ENCODE measurements around the gene TLX2. TPM values are rescaled to one million over a fixed set of nuclear protein-coding genes. Genes with fewer than 3 reads are reported as not detected.

The TLX2 gene
- total RNA-seq, 6 donors from 2014 or later: 0.26 to 2.6 TPM; not detected in 4

- Histone ChIP-seq H3K9me3 (no peaks in the 10 kb centered on the region), H3K36me3 (peaks cover 0 to 19% (median 6%) of the 10 kb centered on the region in 4 donors), H3K27me3 (no peaks in the 10 kb centered on the region), H3K27ac (no peak overlapping the region), H3K4me1 (peaks cover 16 to 25% (median 18%) of the 10 kb centered on the region in 4 donors), H3K4me3 (no peak overlapping the region)
- DNase-seq: no peak
- WGBS, 2 donors: 86 to 92% methylated on average over 4 of the region's 4 CpGs
- no peak for TF ChIP-seq POLR2A (IDR thresholded peaks at IDR 0.05)
- no peak for TF ChIP-seq EP300 (IDR thresholded peaks at IDR 0.05)
- no peak for TF ChIP-seq CTCF (IDR thresholded peaks at IDR 0.05)
- no peak for TF ChIP-seq POLR2AphosphoS5 (IDR thresholded peaks at IDR 0.05)
- ATAC-seq (ENCODE audit: low FRiP score in 2 of 2): no peak
Observed at GRCh38 chr2:74533464-74533863, 19.2 kb downstream of the TLX2 start.

- TF ChIP-seq CTCF (IDR thresholded peaks at IDR 0.05) (no peak), EP300 (IDR thresholded peaks at IDR 0.05) (no peak), POLR2A (IDR thresholded peaks at IDR 0.05) (no peak), POLR2AphosphoS5 (IDR thresholded peaks at IDR 0.05) (no peak)
Observed at GRCh38 chr2:74534411-74534810, 20.2 kb downstream of the TLX2 start.

GRCh38 chr2:74535440-74535965 is 21.3 kb downstream of the TLX2 start:
- Histone ChIP-seq H3K4me3 (no peak overlapping the region), H3K9me3 (no peaks in the 10 kb centered on the region), H3K27me3 (no peaks in the 10 kb centered on the region), H3K27ac (no peak overlapping the region), H3K36me3 (peaks cover 0 to 19% (median 6%) of the 10 kb centered on the region in 4 donors), H3K4me1 (peaks cover 11 to 18% (median 12%) of the 10 kb centered on the region in 4 donors)
- TF ChIP-seq POLR2A (IDR thresholded peaks at IDR 0.05): no peak
- no peak for TF ChIP-seq POLR2AphosphoS5 (IDR thresholded peaks at IDR 0.05)
- TF ChIP-seq CTCF (IDR thresholded peaks at IDR 0.05): no peak
- TF ChIP-seq EP300 (IDR thresholded peaks at IDR 0.05): no peak
- ATAC-seq (ENCODE audit: low FRiP score in 2 of 2): no peak
- no peak for DNase-seq
- 90 to 94% methylated on average over 9 to 10 of the region's 10 CpGs for WGBS, 2 donors

More at GRCh38 chr2:74534411-74534810, 20.2 kb downstream of the TLX2 start:
- ATAC-seq (ENCODE audit: low FRiP score in 2 of 2) (no peak), DNase-seq (no peak)
- 79% methylated on average over 12 of the region's 12 CpGs; no CpG with 5 or more reads in 1 of the 2 donors for WGBS, 2 donors
- H3K4me3 ChIP-seq: no peak overlapping the region
- H3K36me3 ChIP-seq: peaks cover 0 to 19% (median 6%) of the 10 kb centered on the region in 4 donors
- peaks cover 11 to 19% (median 13%) of the 10 kb centered on the region in 4 donors for H3K4me1 ChIP-seq
- no peaks in the 10 kb centered on the region for H3K9me3 ChIP-seq
- no peaks in the 10 kb centered on the region for H3K27me3 ChIP-seq
- H3K27ac ChIP-seq: no peak overlapping the region

- WGBS, 2 donors: 89 to 94% methylated on average over 20 to 21 of the region's 23 CpGs
- ATAC-seq (ENCODE audit: low FRiP score in 2 of 2): no peak
- no peaks in the 10 kb centered on the region for H3K27me3 ChIP-seq
- no peak overlapping the region for H3K27ac ChIP-seq
- peaks cover 0 to 19% (median 6%) of the 10 kb centered on the region in 4 donors for H3K36me3 ChIP-seq
- TF ChIP-seq CTCF (IDR thresholded peaks at IDR 0.05): no peak
- no peak for TF ChIP-seq POLR2AphosphoS5 (IDR thresholded peaks at IDR 0.05)
- TF ChIP-seq EP300 (IDR thresholded peaks at IDR 0.05): no peak
- no peak for TF ChIP-seq POLR2A (IDR thresholded peaks at IDR 0.05)
- peak in 1 of 2 donors; percentile 58 for DNase-seq
- H3K4me3 ChIP-seq: no peak overlapping the region
- H3K4me1 ChIP-seq: peaks cover 2 to 10% (median 4%) of the 10 kb centered on the region in 4 donors
- H3K9me3 ChIP-seq: no peaks in the 10 kb centered on the region
Observed at GRCh38 chr2:74536166-74536950, 22.1 kb downstream of the TLX2 start.
